IMR-90 (cell line): ENCODE data around the gene IFT43. TPM values are rescaled to one million over a fixed set of nuclear protein-coding genes. Genes with fewer than 3 reads are reported as not detected.
A peak's percentile ranks its signal among the peaks of the same experiment; 100 is the strongest.

ENCODE experiments used
- ATAC-seq: fragments of 200-7000 bp; cut with Tn5 transposase; 2 replicates; pipeline ENCODE4 v1.9.1; 2020; ENCODE audit warnings: low read depth, mild to moderate bottlenecking, moderate library complexity
- BruUV-seq: library from RNA; stranded (reverse); fragments of 400-500 nt; replicated peaks from 2 replicates; lab custom pipeline; 2021; lab: Mats Ljungman, UMichigan
- CTCF ChIA-PET: fragments of 300-600 bp; formaldehyde crosslinking; extraction: SDS; loops from one replicate; lab custom pipeline; 2021; ENCODE audit warnings: antibody characterized with exemption; lab: Yijun Ruan, JAX
- POLR2A ChIA-PET: fragments of 300-600 bp; sonication (Branson Sonifier 250); formaldehyde crosslinking; loops from one replicate; lab custom pipeline; 2022; ENCODE audit warnings: antibody characterized with exemption; ENCODE audit not compliant: unreplicated experiment; lab: Charles Lee
- DNase-seq: peaks from one replicate; pipeline ENCODE4 v3.0.0; 2013
- H2AFZ ChIP-seq: replicated peaks from 2 replicates; pipeline ENCODE3; 2013; ENCODE audit warnings: low read length, mild to moderate bottlenecking; ENCODE audit not compliant: poor library complexity
- H2AK5ac ChIP-seq: 2 replicates; pipeline ENCODE4 v1.6.1; 2013; ENCODE audit warnings: low read depth, low read length, inconsistent platforms
- H2AK9ac ChIP-seq: replicated peaks from 2 replicates; pipeline ENCODE3; 2013; ENCODE audit warnings: mild to moderate bottlenecking, low read depth, low read length, moderate library complexity; ENCODE audit not compliant: poor library complexity
- H2BK120ac ChIP-seq: 2 replicates; pipeline ENCODE4 v1.6.1; 2013; ENCODE audit warnings: low read depth, low read length, inconsistent platforms
- H2BK15ac ChIP-seq: 3 replicates; pipeline ENCODE4 v1.6.1; 2013; ENCODE audit warnings: low read depth, low read length, inconsistent platforms
- H2BK20ac ChIP-seq: 2 replicates; pipeline ENCODE4 v1.6.1; 2013; ENCODE audit warnings: low read depth, mild to moderate bottlenecking, inconsistent platforms, low read length, moderate library complexity
- H2BK5ac ChIP-seq: 2 replicates; pipeline ENCODE4 v1.6.1; 2013; ENCODE audit warnings: mild to moderate bottlenecking, low read depth, low read length, inconsistent platforms; ENCODE audit not compliant: poor library complexity, severe bottlenecking
- H3K14ac ChIP-seq: replicated peaks from 2 replicates; pipeline ENCODE4 v1.6.1; 2013; ENCODE audit warnings: low read depth, low read length, inconsistent platforms
- H3K18ac ChIP-seq: 2 replicates; pipeline ENCODE4 v1.6.1; 2013; ENCODE audit warnings: low read depth, low read length, control low read depth
- H3K23ac ChIP-seq: 2 replicates; pipeline ENCODE4 v1.6.1; 2013; ENCODE audit warnings: low read depth, low read length, inconsistent platforms
- H3K27ac ChIP-seq: 2 replicates; pipeline ENCODE4 v1.5.1; 2013; ENCODE audit warnings: mild to moderate bottlenecking, control low read depth, low read length; ENCODE audit not compliant: insufficient read depth
- H3K27me3 ChIP-seq: 2 replicates; pipeline ENCODE4 v1.6.1; 2013; ENCODE audit warnings: low read length; ENCODE audit not compliant: control insufficient read depth, insufficient read depth
- H3K36me3 ChIP-seq: 2 replicates; pipeline ENCODE4 v1.6.1; 2013; ENCODE audit warnings: low read length, mixed read lengths; ENCODE audit not compliant: control insufficient read depth, insufficient read depth
- H3K4ac ChIP-seq: 2 replicates; pipeline ENCODE4 v1.6.1; 2013; ENCODE audit warnings: low read depth, low read length, inconsistent platforms
- H3K4me1 ChIP-seq: 2 replicates; pipeline ENCODE4 v1.6.1; 2013; ENCODE audit warnings: low read length, mixed read lengths; ENCODE audit not compliant: control insufficient read depth, insufficient read depth
- H3K4me2 ChIP-seq: 2 replicates; pipeline ENCODE4 v1.6.1; 2013; ENCODE audit warnings: low read depth, mild to moderate bottlenecking, control low read depth, low read length, moderate library complexity
- H3K4me3 ChIP-seq: 2 replicates; pipeline ENCODE4 v1.5.1; 2013; ENCODE audit warnings: low read depth, mild to moderate bottlenecking, control low read depth, low read length, moderate library complexity; ENCODE audit not compliant: insufficient read depth
- H3K56ac ChIP-seq: 2 replicates; pipeline ENCODE4 v1.6.1; 2013; ENCODE audit warnings: low read length, inconsistent platforms; ENCODE audit not compliant: insufficient read depth; ENCODE audit errors: extremely low read depth
- H3K79me1 ChIP-seq, 2 experiments: 2 replicates each; pipeline ENCODE4 v1.6.1; 2013; ENCODE audit warnings: low read length in 2 of 2, inconsistent platforms in 1 of 2, low read depth in 1 of 2
- H3K9ac ChIP-seq: 2 replicates; pipeline ENCODE4 v1.6.1; 2013; ENCODE audit warnings: low read depth, low read length, control low read depth
- H3K9me1 ChIP-seq: 2 replicates; pipeline ENCODE4 v1.6.1; 2013; ENCODE audit warnings: low read length, inconsistent platforms; ENCODE audit not compliant: insufficient read depth
- H3K9me3 ChIP-seq: 2 replicates; pipeline ENCODE4 v1.6.1; 2013; ENCODE audit warnings: low read length; ENCODE audit not compliant: control insufficient read depth, insufficient read depth
- H4K20me1 ChIP-seq: 2 replicates; pipeline ENCODE4 v1.6.1; 2013; ENCODE audit warnings: low read length, inconsistent platforms; ENCODE audit not compliant: insufficient read depth
- H4K5ac ChIP-seq: 2 replicates; pipeline ENCODE4 v1.6.1; 2013; ENCODE audit warnings: mild to moderate bottlenecking, low read depth, low read length, control low read depth
- H4K8ac ChIP-seq, 2 experiments: 2 replicates each; pipeline ENCODE4 v1.6.1; 2013; ENCODE audit warnings: low read depth in 2 of 2, low read length in 2 of 2, control low read depth in 1 of 2, inconsistent platforms in 1 of 2
- H4K91ac ChIP-seq: 2 replicates; pipeline ENCODE4 v1.6.1; 2013; ENCODE audit warnings: low read depth, low read length, inconsistent platforms; ENCODE audit not compliant: insufficient read depth
- CEBPB ChIP-seq: IDR thresholded peaks from 2 replicates; pipeline ENCODE4 v1.6.1; 2012; ENCODE audit warnings: low read depth, low read length, improper control_type of control experiment
- CHD1 ChIP-seq: IDR thresholded peaks from 2 replicates; pipeline ENCODE4 v1.6.1; 2012; ENCODE audit warnings: low read depth, low read length, improper control_type of control experiment
- CTCF ChIP-seq: conservative IDR thresholded peaks from 2 replicates; pipeline ENCODE4 v1.5.1; 2012; ENCODE audit warnings: mild to moderate bottlenecking, low read depth, low read length, improper control_type of control experiment
- MAFK ChIP-seq: IDR thresholded peaks from 2 replicates; pipeline ENCODE4 v1.6.1; 2012; ENCODE audit warnings: low read depth, low read length, improper control_type of control experiment
- MAZ ChIP-seq: IDR thresholded peaks from 2 replicates; pipeline ENCODE4 v1.6.1; 2012; ENCODE audit warnings: low read depth, mild to moderate bottlenecking, low read length, improper control_type of control experiment, moderate library complexity, borderline replicate concordance
- MXI1 ChIP-seq: IDR thresholded peaks from 2 replicates; pipeline ENCODE4 v1.6.1; 2012; ENCODE audit warnings: low read depth, mild to moderate bottlenecking, low read length, moderate library complexity, borderline replicate concordance
- NFE2L2 ChIP-seq: fragments of 150-350 bp; IDR thresholded peaks from 2 replicates; pipeline ENCODE4 v1.6.1; 2016; ENCODE audit warnings: low read depth, mild to moderate bottlenecking, low read length
- RAD21 ChIP-seq: IDR thresholded peaks from 2 replicates; pipeline ENCODE4 v1.6.1; 2012; ENCODE audit warnings: low read length, improper control_type of control experiment
- RCOR1 ChIP-seq: IDR thresholded peaks from 2 replicates; pipeline ENCODE4 v1.6.1; 2012; ENCODE audit warnings: mild to moderate bottlenecking, low read length, improper control_type of control experiment; ENCODE audit not compliant: insufficient replicate concordance
- RFX5 ChIP-seq: IDR thresholded peaks from 2 replicates; pipeline ENCODE4 v1.8.0; 2012; ENCODE audit warnings: low read depth, mild to moderate bottlenecking, low read length, moderate library complexity
- SMC3 ChIP-seq: fragments of 150-350 bp; IDR thresholded peaks from 2 replicates; pipeline ENCODE4 v1.6.1; 2016; ENCODE audit warnings: low read depth, mild to moderate bottlenecking, antibody characterized with exemption, low read length, moderate library complexity
- USF2 ChIP-seq: fragments of 150-350 bp; IDR thresholded peaks from 2 replicates; pipeline ENCODE4 v1.6.1; 2017; ENCODE audit warnings: mild to moderate bottlenecking, antibody characterized with exemption, low read length, low read depth
- WGBS, 2 experiments: methylation state at CpG; one replicate each; pipeline versions ENCODE4 v1.1.5 to v1.1.7; 2013; ENCODE audit warnings: missing lambda C conversion rate in 2 of 2; ENCODE audit not compliant: insufficient read length in 1 of 2; ENCODE audit errors: extremely low coverage in 2 of 2; 5-methylcytosine and 5-hydroxymethylcytosine counted together
- dilution Hi-C: fragments of 300-500 bp; cut with HindIII; formaldehyde crosslinking; loops from one replicate; pipeline ENCODE4 v1.14.3; 2018; ENCODE audit warnings: low sequenced_read_pairs; ENCODE audit not compliant: unreplicated experiment
- in situ Hi-C: fragments of 300-500 bp; cut with MboI; formaldehyde crosslinking; loops from 3 replicates; pipeline ENCODE4 v1.14.3; 2019; ENCODE audit warnings: low sequenced_read_pairs, inconsistent platforms, mixed read lengths
- intact Hi-C: fragments of 100-400 bp; cut with micrococcal nuclease; formaldehyde crosslinking; loops from 2 replicates; pipeline ENCODE4 v1.10.0; 2022
- polyA plus RNA-seq, 3 experiments: library from polyadenylated mRNA; depleted of rRNA; stranded (reverse); fragments of >200 nt; gene quantifications; 2 replicates each; pipeline ENCODE4 v1.2.3, GENCODE V29; 2012; ENCODE audit warnings: low replicate concordance in 1 of 3
- total RNA-seq: library from RNA; depleted of rRNA; stranded (reverse); fragments of >200 nt; gene quantifications from 2 replicates; pipeline ENCODE4 v1.2.3, GENCODE V29; 2012

The IFT43 gene
- total and polyA plus RNA-seq, 2 of the 4 experiments (the other 2 are of a cell fraction), result 41.4 to 43.2 TPM

GRCh38 chr14:75996488-75996887, 10.9 kb downstream of the IFT43 start:
- DNase-seq, result no peak
- dilution Hi-C loops (no loop called here), intact Hi-C loops (loop anchor here (1.0 kb wide), 1 partner anchor 16 kb away; no protein-coding TSS in a partner anchor), in situ Hi-C loops (loop anchor here (25.0 kb wide), 1 partner anchor 1066 kb away; no protein-coding TSS in a partner anchor)
- peak overlapping the region; percentile 51 for H3K18ac ChIP-seq
- no peak overlapping the region for H3K9ac ChIP-seq
- peaks cover 24% of the 10 kb centered on the region for H3K36me3 ChIP-seq
- H3K23ac ChIP-seq, result no peak overlapping the region
- no peak overlapping the region for H4K5ac ChIP-seq
- no peak overlapping the region for H4K91ac ChIP-seq
- peaks cover 8 to 10% of the 10 kb centered on the region in 2 experiments; a peak in 2 of 4 replicates for H3K79me1 ChIP-seq
- H2BK20ac ChIP-seq, result peak overlapping the region; percentile 74
- H2BK15ac ChIP-seq, result 0 out of 3 replicates have a peak overlapping the region, but pooled peaks have one; percentile 42
- peaks cover 6% of the 10 kb centered on the region for H3K9me1 ChIP-seq
- peak overlapping the region; percentile 24; the same call in 1 of the 2 replicates for H2AK5ac ChIP-seq
- H3K4me2 ChIP-seq, result no peak overlapping the region
- H3K9me3 ChIP-seq, result no peaks in the 10 kb centered on the region
- no peak overlapping the region for H2BK5ac ChIP-seq
- no CpG with 5 or more reads among the region's 1 CpG for WGBS, 2 experiments
- H3K27ac ChIP-seq, result no peak overlapping the region
- no peaks in the 10 kb centered on the region for H3K27me3 ChIP-seq
- no peak overlapping the region for H3K4ac ChIP-seq
- 0 out of 2 replicates have a peak overlapping the region, but pooled peaks have one; percentile 9 for H2BK120ac ChIP-seq
- H3K14ac ChIP-seq, result 0 out of 2 replicates have a peak overlapping the region, but pooled peaks have one; percentile 13
- TF ChIP-seq MAFK, result no peak
- no peak for TF ChIP-seq RCOR1
- no peak for TF ChIP-seq NFE2L2
- no peak for TF ChIP-seq CEBPB
- no peak for TF ChIP-seq RFX5
- TF ChIP-seq MXI1, result no peak
- no peak for TF ChIP-seq MAZ
- no peak for TF ChIP-seq USF2
- TF ChIP-seq CTCF, result no peak
- TF ChIP-seq SMC3, result no peak
- no peak for TF ChIP-seq RAD21
- no peak for TF ChIP-seq CHD1
- H4K20me1 ChIP-seq, result no peaks in the 10 kb centered on the region
- no peak overlapping the region for H3K56ac ChIP-seq
- H3K4me3 ChIP-seq, result no peak overlapping the region
- ChIA-PET POLR2A (no interaction called here), CTCF (no interaction called here)
- no peak overlapping the region; a peak in 1 of 4 replicates for H4K8ac ChIP-seq
- no TSS peak for BruUV-seq
- H3K4me1 ChIP-seq, result peaks cover 11% of the 10 kb centered on the region
- ATAC-seq, result no peak
- H2AFZ ChIP-seq, result no peak overlapping the region
- H2AK9ac ChIP-seq, result no peak overlapping the region
